Hematopoietic multipotent progenitor cell (in vitro differentiated cells): Measurements from ENCODE around the gene VSIG1. TPM values are rescaled to one million over a fixed set of nuclear protein-coding genes. Genes with fewer than 3 reads are reported as not detected.

ENCODE experiments used
- DNase-seq, 3 donors: peaks; one replicate each; pipeline ENCODE4 v3.0.0-alpha.2; 2011 to 2015; ENCODE audit warnings: low read depth in 2 of 3, low spot score in 2 of 3
- total RNA-seq: library from RNA; depleted of rRNA; stranded (reverse); fragments of >200 nt; gene quantifications from one replicate; pipeline ENCODE4 v1.2.3, GENCODE V29; 2012

VSIG1 gene
- total RNA-seq, 1 donor, result not detected

- no peak for DNase-seq
Observed at GRCh38 chrX:108064001-108064400, 19.1 kb downstream of the VSIG1 start.

- no peak for DNase-seq
Observed at GRCh38 chrX:108064613-108065012, 19.7 kb downstream of the VSIG1 start.

DNA sequence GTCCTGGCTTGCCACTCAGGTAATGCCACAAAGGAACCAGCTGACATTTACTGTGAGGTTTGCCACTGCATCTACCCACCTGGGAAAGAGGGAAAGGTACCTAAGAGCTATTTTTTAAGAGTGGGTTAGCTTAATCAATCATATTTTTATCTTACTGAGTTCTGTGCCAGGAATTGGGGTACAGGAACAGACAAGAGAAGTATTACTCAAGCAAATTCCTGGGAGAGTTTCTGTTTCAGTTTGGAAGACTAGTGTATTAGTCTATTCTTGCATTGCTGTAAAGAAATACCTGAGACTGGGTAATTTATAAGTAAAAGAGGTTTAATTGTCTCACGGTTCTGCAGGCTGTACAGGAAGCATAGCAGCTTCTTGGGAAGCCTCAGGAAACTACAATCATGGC is 23.3 kb downstream of the VSIG1 start:
- DNase-seq, result no peak

DNA sequence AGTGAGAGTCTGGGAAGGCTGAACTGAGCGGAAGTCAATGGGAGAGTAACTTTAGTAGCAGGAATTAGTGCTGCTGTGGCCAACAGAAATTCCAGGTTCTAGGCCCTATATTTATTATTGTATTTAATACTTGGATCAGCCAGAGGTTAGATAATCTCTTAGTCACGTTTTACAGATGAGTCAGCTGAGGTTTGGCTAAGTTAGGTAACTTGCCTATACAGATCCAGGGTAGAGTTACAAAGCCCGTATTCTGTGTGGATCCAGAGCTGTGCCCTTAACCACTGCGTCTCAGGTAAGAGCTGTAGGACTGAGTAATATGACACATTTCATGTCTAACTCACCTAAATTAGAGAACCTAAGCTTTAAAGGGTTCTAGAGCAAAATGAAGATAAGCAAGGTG is 26.0 kb downstream of the VSIG1 start:
- DNase-seq, result no peak

GRCh38 chrX:108071578-108071977 is 26.7 kb downstream of the VSIG1 start:
- DNase-seq, result no peak

GRCh38 chrX:108072746-108073145 is 27.9 kb downstream of the VSIG1 start:
- DNase-seq, result no peak

GRCh38 chrX:108081110-108081509 is 36.2 kb downstream of the VSIG1 start:
- no peak for DNase-seq

DNA sequence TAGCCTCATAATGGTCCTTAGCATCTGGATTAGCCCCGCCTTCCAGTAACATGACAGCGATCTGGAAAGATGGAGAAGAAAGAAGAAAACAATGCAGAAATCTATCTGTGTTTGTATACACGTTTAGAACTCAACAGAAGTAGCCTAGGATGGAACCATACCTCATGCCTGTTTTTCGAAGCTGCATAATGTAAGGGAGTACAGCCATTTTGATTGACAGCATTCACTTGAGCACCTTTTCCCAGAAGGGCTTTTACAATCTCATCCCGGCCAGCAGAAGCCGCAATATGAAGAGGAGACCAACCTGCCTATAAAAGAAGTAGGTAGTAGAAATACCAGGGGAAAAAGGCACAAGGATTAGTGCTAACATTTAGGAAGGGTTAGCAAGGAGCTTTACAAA is 42.9 kb downstream of the VSIG1 start:
- DNase-seq, result no peak

DNA sequence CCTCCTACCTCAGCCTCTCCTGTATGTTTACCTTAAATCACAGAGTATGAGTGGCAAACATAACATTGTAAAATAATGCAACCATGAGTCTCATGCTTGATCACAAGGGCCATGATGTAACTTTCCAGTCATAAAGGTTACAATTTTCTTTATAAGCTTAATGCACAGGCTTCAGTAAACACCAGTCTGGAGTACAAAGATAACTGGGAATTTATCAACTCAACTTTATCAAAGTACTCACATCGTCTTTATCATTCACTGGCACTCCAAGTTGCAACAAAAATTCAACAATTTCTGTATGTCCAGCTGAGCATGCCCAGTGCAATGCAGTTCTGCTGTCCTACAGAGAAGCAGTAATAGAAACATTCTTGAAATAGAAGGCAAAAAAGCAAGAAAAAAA is 43.6 kb downstream of the VSIG1 start:
- DNase-seq, result no peak

- DNase-seq, result peak in 2 of 3 donors; percentile 2 to 4
Observed at GRCh38 chrX:108090491-108091263, 45.8 kb downstream of the VSIG1 start.

DNA sequence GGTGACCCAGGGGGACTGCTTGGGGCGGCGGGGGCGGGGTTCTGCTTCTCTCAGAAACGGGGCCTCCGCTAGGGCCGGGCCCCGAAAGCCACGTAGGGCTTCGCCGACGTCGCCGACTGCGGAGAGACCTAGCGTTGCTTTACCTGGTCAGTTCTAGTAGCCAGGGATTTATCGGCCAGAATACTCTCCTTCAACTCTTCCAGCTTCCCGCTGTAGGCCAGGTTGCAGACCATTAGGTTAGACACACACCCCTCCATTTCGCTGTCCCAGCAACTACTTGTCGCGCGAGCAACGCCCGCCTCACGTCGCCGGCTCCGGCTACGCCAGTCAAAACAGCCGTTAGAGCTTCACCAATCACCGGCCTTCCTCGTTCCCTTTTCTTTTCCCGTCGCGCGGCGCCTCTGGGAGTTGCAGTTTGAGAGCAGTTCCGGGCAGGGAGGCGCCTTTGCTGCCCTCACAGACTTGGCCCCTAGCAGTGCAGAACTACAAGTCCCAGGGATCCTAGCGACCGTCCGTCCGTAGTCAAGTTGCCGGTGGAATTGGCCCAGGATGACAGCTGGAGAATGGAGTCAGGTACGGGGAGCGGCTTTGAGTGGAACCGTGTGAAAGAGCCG is 46.5 kb downstream of the VSIG1 start, which contains the start of the genes ATG4A and PSMD10:
ATG4A (plus strand) TSS at position 515 of the 614 bp plus-strand sequence; CDS start at position 564, 49 bp downstream.
PSMD10 (minus strand) TSS at position 279 of the 614 bp plus-strand sequence; CDS start at position 257, 22 bp downstream.
- peak; percentile 68 to 97 (median 92) for DNase-seq

DNA sequence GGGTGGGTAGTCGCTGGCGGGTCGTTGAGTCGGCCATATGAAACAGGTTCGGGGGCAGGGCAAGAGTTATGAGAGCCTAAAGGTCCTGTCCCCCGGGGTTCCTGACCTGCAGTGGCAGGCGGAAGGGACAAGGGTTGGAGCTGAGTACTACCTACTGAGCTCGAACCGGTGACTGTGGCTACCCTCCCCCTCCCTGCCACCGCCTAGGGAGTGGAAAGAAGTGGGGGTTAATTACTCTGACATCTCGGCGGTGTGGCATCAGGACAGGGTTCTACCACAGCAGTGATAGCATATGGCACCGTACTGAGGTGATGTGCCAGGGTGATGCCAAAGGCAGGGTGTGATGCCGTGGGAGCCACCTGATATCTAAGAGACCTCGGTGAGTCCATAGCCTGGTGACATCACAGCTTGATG is 47.0 kb downstream of the VSIG1 start:
- peak in 2 of 3 donors; percentile 7 to 11 for DNase-seq

DNA sequence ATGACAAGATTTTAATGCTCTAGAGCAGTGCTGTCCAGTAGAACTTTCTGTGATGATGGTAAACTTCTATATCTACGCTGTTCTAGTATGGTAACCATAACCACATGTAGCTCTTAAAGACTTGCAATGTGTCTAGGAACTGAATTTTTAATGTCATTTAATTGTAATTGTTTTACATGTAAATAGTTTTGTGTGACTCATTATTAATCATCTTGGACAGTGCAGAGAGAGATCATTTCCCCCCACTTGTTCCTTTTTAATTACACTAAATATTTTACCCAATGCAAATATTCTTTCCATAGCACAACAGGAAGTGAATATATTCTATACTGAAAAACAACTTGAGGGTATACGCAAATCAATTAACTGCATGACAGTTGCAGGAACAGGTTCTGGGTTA is 52.5 kb downstream of the VSIG1 start:
- DNase-seq, result no peak

- DNase-seq, result no peak
Observed at GRCh38 chrX:108105473-108105872, 60.6 kb downstream of the VSIG1 start.

GRCh38 chrX:108114541-108114940 is 69.7 kb downstream of the VSIG1 start:
- no peak for DNase-seq

GRCh38 chrX:108117988-108118387 is 73.1 kb downstream of the VSIG1 start:
- DNase-seq, result no peak

- no peak for DNase-seq
Observed at GRCh38 chrX:108121291-108121690, 76.4 kb downstream of the VSIG1 start.

GRCh38 chrX:108122748-108123147 is 77.9 kb downstream of the VSIG1 start:
- no peak for DNase-seq

DNA sequence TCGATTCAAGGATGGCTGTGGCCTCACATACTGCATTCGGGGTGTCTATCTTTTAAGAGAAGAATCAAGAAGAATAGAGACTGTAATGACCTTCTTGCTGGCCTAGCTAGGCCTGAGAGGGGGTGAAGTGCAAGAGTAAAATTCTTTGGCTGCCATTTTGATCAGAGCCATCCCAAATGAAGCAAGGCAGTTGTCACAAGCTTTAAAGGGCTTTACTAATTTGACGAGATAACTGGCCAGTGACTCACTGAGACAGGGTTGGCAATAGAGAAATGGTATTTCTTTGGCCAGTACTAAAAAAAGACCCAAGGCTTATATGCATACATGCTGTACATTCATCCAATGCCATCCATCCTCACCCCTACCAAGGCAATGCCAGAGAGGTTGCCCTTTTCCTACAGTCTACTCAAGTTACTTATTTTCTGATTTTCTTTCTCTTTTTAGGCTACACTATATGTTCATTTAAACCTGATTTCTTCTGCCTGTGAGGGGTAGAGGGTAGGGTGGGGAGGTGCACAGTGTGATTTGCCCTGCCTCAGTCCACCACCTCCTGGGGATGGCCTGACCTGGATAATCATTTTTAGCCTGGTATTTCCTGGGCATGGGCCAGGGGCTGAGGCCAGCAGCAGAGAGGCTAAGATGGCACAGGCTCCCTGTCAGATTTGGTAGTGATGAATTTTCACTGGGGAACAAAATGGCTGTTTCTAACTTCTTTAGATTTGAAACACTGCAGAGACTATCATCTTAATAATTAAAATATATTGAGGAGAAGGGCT is 78.9 kb downstream of the VSIG1 start:
- DNase-seq, result no peak

DNA sequence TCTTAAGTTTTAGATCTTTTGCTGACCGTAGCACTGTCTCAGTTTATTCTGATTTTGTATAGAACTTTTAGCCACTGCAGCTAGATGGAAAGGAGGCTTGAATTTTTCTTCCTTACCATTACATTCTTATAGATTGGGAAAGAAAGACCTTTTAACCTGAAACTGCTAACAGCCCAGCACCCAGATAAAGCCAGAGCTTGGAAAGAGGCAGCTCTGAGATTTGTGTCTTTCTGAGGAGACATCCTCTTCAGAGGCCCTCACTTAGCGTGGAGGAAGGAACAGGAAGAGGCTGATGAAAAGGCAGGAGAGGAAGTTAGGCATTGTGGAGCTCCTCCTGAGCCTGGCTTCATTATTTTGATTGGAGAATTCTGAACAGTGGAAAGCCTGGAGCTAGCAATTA is 81.8 kb downstream of the VSIG1 start:
- no peak for DNase-seq

DNA sequence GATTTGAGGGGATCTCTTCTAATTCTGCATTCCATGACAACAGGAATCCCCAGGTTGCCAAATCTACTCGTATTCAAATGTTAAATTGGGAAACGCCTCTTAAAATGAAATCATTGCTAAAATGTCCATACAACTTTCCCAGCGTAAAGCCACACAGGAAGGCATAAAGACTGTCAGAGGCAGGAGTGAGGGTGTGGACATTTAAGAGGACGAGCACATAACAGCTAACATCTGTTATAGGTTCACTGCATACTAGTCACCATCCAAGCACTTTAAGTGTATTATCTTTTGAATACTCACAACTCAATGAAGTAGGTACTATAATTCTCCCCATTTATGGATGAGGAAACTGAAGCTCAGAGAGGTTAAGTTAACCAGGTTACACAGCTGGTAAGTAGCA is 82.3 kb downstream of the VSIG1 start:
- DNase-seq, result no peak
